ENCODE results near the gene NPAS4.
A peak's percentile ranks its signal among the peaks of the same experiment; 100 is the strongest.
"Not testable (repeated sequence)": the region's sequence is repeated elsewhere in the genome, so short reads cannot be mapped to it uniquely, and the experiment has no call there.

The NPAS4 gene

DNA sequence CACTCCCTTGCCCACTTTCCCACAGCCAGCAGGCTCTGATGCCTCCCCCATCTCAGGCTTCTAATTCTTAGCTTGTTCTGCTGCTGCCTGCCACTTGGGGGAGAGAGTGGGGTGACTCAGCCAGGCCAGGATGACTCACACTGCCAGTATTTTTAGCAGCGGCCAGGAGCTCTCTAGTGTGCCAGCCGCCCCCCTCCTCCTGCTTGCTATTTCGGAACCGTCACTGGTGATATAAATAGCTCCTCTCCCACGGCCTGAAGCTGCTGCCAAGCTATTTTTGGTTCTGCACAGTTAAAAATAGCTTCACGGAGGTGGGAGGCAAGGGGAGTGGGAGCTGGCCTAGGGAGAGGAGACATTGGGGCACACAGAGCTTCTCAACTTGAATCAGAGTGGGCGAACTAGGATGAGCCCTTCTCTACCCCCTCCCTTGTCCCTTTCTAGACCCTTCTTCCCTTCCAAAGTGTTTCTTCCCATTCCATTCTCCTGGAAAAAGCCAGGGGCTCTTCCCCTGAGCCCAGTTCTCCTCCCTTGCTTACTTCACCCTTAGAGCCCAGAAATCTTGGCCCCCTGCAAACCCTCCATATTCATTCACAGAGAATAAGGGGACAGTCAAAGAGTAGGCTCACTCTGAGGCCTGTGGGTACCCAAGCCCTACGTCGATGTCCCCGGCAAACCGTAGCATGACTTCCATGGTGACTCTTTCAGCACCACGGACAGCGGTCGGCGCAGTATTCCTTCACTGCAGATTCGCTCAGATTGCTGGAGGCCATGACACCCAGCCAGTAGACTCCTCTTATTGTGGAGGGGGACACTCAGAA, 2.5 kb upstream of the NPAS4 start:
- peak; percentile 62 for DNase-seq (ENCODE audit: low read depth)

DNA sequence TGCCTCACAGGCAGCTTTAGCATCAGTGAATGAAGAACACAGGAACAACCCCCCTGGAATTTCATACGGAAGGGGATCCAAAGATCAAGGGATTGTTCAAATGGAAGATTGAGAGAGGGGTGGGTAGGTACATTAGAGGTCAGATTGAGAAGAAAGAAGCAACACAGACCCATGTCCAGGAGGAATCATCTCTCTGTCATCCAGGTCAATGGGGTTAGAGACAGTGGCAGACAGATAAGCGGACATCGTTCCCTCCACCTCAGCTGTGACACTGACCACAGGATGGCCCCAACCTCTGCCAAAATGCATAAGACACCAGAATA, 1.9 kb upstream of the NPAS4 start:
- DNase-seq (ENCODE audit: low read depth) = no peak

GRCh38 chr11:66419825-66420224, 1.0 kb upstream of the NPAS4 start:
- DNase-seq (ENCODE audit: low read depth) = no peak

- DNase-seq (ENCODE audit: low read depth) = peak; percentile 83
These were observed 814 bp downstream of the NPAS4 start for GRCh38 chr11:66421492-66422205.

- no peak for DNase-seq (ENCODE audit: low read depth)
These were observed 5.5 kb downstream of the NPAS4 start for GRCh38 chr11:66426314-66426713.

DNA sequence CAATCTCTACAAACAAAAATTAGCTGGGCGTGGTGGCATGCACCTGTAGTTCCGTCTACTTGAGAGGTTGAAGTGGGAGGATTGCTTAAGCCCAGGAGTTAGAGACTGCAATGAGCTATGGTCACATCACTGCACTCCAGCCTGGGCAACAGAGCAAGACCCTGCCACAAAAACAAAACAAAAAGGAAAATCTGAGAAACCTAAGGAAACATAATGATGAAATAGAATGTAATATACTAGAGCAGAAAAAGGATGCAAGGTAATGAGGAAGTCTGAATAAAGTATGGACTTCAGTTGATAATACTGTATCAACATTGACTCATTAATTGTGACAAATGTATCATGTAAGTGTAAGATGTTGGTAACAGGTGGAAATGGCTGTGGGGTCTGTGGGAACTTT, 8.1 kb downstream of the NPAS4 start:
- DNase-seq (ENCODE audit: low read depth) = no peak

DNA sequence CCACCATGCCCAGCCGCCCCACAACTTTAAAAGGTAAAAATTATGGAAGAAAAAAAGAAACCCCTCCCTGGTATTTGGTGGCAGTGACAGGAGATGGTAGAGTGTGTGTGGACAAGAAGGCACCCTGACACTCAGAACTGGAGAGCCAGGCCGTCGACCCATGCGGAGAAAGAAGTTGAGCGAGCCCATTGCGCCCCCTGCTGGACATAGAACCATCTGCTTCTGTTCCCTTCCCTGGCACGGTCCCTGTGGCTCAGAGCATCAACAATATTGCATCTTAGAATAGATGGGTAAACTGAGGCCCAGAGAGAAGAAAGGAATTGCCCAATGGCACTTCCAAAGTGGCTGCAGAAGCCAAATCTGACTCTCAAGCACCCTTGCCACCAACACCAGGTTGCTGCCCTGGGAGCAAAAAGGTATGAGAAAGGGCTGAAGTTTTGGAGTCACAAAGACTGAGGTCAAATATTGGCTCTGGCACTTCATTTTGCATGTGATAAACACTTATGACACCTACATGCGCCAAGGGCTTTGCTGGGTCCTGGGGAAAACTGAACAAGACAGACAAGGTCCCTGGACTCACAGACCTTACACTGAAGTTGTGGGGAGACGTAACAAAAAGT, 9.3 kb downstream of the NPAS4 start:
- peak; percentile 64 for DNase-seq (ENCODE audit: low read depth)

GRCh38 chr11:66431287-66431686, 10.5 kb downstream of the NPAS4 start:
- not testable (repeated sequence) for DNase-seq (ENCODE audit: low read depth)

DNA sequence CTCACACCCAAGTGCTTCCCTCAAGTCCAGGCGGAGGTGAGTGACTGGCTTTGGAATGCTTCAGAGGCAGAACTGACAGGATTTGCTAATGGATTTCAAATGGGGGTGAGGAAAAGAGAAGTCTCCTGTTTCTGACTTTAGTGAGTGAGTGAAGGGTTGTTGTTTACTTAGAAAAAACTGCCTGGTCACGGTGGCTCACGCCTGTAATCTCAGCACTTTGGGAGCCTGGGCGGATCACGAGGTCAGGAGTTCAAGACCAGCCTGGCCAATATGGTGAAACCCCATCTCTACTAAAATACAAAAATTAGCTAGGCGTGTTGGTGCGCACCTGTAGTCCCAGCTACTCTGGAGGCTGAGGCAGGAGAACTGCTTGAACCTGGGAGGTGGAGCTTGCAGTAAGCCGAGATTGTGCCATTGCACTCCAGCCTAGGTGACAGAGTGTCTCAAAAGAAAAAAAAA, 11.1 kb downstream of the NPAS4 start:
- DNase-seq (ENCODE audit: low read depth) = not testable (repeated sequence)

GRCh38 chr11:66432597-66432996, 11.8 kb downstream of the NPAS4 start:
- no peak for DNase-seq (ENCODE audit: low read depth)

- no peak for DNase-seq (ENCODE audit: low read depth)
These were observed 17.2 kb downstream of the NPAS4 start for GRCh38 chr11:66437979-66438503.

DNA sequence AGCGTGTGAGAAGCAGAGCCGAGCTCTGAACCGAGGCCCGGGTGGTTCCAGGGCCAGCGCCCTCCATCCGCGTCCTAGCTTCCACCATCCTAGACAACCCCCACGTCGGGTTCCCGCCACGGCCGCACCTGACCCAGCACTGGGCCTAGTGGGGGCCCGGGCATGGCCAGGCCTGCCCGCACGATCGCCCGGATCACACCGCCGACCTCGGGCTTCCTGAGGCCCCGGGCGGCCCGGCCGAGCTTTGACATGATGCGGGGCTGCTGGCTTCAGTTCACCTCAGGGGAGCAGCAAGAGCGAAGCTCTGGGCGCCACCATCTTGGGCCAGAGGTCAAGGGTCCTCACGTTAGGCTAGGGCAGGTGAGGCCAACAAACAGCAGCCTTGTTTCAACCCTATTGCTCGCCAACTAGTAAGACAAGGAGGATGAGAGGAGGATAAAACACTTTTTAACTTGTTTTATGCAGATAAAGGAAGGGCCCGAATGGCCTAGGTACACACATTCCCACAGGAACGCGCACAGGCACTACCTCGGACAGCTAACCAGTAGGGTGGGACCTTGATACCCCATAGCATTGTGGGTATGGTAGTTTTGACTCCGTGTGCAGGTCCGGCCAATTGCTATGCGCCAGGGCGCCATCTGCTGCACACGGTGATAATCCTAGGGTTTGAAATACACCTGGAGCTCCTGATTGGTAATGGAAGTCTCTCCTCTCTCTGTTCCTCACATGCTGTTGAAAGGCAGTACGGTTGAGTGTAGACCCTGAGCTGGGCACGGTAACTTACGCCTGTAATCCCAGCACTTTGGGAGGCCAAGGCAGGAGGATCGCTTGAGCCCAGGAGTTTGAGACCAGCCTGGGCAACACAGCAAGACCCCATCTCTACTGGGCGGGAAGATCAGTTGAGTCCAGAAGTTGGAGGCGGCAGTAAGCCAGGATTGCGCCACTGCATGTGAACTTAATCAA, 17.9 kb downstream of the NPAS4 start, which contains the start of gene MRPL11:
TSS of gene MRPL11 (minus strand) at position 345 of the 963 bp plus-strand sequence. CDS start at position 251, 94 bp downstream.
- DNase-seq (ENCODE audit: low read depth) = peak; percentile 84

DNA sequence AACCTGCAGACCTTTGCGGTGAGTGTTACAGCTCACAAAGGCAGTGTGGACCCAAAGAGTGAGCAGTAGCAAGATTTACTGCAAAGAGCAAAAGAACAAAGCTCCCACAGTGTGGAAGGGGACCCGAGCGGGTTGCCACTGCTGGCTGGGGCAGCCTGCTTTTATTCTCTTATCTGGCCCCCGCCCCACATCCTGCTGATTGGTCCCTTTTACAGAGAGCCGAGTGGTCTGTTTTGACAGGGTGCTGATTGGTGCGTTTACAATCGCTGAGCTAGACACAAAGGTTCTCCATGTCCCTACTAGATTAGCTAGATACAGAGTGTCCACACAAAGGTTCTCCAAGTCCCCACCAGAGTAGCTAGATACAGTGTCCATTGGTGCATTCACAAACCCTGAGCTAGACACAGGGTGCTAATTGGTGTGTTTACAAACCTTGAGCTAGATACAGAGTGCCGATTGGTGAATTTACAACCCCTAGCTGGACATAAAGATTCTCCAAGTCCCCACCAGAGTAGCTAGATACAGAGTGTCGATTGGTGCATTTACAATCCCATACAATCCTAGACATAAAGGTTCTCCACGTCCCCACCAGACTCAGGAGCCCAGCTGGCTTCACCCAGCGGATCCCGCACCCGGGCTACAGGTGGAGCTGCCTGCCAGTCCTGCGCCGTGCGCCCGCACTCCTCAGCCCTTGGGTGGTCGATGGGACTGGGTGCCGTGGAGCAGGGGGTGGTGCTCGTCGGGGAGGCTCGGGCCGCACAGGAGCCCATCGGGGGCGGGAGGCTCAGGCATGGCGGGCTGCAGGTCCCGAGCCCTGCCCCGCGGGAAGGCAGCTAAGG, 19.5 kb downstream of the NPAS4 start:
- not testable (repeated sequence) for DNase-seq (ENCODE audit: low read depth)

DNA sequence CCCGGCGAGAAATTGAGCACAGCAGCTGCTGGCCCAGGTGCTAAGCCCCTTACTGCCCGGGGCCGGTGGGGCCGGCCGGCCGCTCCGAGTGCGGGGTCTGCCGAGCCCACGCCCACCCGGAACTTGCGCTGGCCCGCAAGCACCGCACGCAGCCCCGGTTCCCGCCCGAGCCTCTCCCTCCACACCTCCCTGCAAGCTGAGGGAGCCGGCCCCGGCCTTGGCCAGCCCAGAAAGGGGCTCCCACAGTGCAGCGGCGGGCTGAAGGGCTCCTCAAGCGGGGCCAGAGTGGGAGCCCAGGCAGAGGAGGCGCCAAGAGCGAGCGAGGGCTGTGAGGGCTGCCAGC, 20.1 kb downstream of the NPAS4 start:
- DNase-seq (ENCODE audit: low read depth) = not testable (repeated sequence)

DNA sequence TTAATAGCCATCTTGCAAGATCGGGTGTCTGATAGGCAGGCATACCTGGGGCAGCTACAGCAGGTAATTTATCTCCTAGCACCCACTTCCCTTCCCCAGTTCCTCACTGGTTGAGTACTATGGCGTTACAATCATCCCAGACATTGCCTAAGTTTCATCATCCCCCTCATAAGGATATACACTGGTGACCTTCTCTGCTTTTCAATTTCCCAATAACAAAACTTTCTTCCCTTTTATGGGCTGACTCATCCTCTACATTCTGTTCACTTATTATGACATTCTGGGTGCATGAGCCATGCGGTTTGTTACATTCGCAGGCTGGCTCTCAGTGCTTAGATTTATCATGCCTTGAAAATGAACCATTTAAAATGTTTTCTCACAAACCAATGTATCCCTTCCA, 22.8 kb downstream of the NPAS4 start:
- no peak for DNase-seq (ENCODE audit: low read depth)

DNA sequence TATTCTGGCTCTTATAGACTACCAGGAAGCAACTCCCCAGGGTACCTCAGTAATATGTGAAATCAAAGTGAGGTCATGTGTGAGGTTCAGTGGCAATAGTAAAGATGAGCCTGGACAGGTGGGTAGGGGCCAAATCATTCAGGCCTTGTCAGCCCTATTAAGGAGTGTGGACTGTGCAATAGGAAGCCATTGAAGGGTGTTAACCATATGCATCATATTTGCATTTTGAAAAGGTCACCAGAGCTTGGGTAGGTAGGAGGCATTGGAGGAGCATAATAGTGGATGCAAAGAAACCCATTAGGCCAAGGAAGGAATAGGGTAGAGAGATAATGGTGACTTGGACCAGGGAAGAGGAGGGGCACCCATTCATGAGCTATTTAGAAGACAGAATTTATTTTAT, 26.2 kb downstream of the NPAS4 start:
- no peak for DNase-seq (ENCODE audit: low read depth)

DNA sequence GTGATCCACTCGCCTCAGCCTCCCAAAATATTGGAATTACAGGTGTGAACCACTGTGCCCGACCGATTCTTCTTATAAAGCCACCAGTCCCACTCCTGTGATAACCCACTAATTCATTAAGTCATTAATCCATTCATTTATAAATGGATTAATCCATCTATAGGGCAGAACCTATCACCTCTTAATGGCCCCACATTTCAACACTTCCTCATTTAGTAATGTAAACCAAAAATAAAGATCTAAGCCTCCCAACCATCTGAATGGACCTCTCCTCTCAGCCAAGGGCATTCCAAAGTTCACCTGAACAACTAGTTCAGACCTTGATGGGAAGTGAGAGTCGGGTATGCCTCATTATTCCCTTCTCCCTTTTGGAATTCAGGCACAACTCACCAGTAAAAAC, 27.7 kb downstream of the NPAS4 start:
- DNase-seq (ENCODE audit: low read depth) = no peak

DNA sequence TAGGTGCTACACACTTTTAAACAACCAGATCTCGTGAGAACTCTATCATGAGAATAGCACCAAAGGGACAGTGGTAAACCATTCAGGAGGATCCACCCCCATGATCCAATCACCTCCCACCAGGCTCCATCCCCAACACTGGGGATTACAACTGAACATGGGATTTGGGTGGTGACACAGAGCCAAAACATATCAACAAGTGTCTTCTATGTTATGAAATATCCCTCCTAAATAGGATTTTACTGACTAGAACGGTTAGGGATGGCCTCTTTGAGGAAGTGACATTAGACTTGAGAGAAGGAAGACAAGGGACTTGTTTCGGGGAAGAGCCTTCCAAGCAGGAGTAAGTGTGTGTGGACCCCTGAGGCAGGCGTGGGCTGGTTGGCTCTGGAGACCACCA, 29.7 kb downstream of the NPAS4 start:
- no peak for DNase-seq (ENCODE audit: low read depth)

DNA sequence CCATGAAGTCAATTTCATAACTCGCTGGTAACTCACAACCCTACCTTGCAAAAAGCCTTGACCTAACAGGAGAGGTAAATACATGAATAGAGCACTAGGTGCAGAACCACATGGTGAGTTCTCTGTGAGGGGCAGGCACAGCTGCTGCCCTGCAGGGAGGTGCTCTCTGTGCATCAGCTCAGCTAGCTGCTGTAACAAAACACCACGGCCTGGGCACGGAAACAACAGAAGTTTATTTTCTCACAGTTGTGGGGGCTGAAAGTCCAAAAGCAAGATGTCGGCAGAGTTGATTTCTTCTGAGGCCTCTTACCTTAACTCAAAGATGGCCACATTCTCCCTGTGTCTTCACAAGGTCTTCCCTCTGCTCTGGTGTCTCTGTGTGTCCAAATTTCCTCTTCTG, 30.8 kb downstream of the NPAS4 start:
- no peak for DNase-seq (ENCODE audit: low read depth)

- no peak for DNase-seq (ENCODE audit: low read depth)
These were observed 33.4 kb downstream of the NPAS4 start for GRCh38 chr11:66454247-66454646.

- no peak for DNase-seq (ENCODE audit: low read depth)
These were observed 34.0 kb downstream of the NPAS4 start for GRCh38 chr11:66454828-66455227.

Measured in activated T-cell treated with anti-CD3 and anti-CD28 coated beads for 24 hours (primary cell).